SIG-M5 treated with dmso at 0.1 percent for 504 hours (cell line): Measurements from ENCODE around the gene PLCB3.
A peak's percentile ranks its signal among the peaks of the same experiment; 100 is the strongest.

Experiments
- DNase-seq: peaks from one replicate; lab custom pipeline; 2025; ENCODE audit not compliant: unreplicated experiment; lab: John Stamatoyannopoulos, UW

The PLCB3 gene

GRCh38 chr11:64220798-64221197 is 30.5 kb upstream of the PLCB3 start:
- DNase-seq: no peak

GRCh38 chr11:64222651-64223000 is 28.7 kb upstream of the PLCB3 start:
- no peak for DNase-seq

DNA sequence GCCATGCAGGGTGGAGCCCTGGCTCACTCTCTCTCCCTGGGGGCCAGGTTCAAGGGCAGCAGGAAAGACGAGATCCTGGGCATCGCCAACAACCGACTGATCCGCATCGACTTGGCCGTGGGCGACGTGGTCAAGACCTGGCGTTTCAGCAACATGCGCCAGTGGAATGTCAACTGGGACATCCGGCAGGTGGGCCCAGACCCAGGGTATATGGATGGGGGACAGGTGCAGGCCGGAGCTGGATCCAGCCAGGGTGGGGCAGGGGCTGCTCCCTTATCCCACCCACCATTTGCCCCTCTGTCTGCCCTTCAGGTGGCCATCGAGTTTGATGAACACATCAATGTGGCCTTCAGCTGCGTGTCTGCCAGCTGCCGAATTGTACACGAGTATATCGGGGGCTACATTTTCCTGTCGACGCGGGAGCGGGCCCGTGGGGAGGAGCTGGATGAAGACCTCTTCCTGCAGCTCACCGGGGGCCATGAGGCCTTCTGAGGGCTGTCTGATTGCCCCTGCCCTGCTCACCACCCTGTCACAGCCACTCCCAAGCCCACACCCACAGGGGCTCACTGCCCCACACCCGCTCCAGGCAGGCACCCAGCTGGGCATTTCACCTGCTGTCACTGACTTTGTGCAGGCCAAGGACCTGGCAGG is 28.2 kb upstream of the PLCB3 start:
- no peak for DNase-seq

- no peak for DNase-seq
Measured at GRCh38 chr11:64224151-64224890, 27.0 kb upstream of the PLCB3 start.

DNA sequence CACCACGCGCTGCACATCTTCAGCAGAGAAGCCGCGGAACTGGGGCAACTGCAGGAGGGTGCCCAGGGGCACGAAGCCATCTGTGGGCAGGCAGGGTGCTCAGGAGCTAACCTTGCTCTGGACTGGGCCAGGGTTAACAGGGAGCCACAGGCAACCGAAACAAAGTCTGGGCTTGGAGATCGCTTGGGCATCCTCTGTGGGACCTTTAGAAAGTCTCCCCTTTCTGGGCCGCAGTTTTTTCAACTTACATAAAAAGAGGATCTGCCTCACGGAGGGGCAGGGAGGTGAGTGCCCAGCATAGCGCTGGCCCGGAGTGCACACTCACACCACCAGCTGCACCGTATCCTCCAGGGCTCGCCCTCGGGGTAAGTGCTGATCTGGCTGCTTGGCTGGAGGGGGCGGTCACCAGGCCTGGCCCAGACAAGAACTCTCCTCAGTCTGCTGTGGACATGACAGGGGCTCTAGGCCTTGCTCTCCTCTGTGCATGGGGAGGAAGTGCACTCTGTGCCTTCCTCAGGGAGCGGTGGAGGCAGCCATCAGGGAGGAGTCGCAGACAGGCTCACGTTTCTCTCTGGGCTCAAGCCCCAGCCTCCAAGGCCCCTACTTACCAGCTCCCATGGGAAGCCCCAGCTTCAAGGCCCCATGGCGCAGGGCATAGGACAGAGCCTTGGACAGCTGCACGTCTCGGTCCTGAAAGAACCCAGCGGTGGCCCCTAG is 26.3 kb upstream of the PLCB3 start:
- DNase-seq: no peak

DNA sequence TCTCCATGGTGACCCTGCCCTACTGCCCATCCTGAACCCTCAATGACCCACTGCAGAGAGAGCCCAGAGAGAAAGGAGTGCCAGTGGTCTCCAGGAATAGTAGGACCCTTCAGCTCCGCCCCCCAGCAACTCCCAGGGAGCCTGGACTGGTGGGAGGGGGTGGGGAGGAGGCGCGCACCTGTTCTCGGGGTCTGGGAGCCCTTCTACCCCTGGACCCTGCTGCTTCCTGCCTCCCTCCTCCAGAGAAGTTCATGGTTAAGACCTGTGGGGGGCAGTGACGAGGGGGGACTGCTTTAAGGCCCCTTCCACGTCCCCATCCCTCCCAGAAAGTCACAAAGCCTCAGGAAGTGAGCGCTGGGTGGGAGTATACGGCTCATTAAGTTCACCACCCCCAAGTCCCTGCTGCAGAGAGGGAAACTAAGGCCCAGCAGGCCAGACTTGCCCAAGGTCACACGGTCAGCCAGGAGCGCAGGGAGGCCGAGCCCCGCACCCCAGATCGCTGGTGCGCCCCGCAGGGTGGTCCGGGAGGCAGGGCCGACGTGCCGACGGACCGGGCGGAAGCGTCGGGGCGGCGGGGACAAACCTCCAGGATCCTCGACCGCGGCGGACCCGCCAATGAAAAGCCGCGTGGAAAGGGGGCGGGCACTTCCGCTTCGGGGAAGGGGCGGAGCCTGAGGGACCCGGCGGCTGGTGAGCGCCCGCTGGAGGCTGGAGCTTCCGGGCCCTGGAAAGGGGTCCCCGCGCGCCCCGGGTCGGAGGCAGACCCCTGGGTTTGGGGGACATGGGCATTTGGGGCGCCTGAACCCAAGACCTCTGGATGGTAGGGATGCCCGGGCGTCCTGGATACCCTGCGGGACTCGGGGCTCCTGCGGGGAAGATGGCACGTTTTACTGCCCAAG is 25.5 kb upstream of the PLCB3 start, which contains the start of the genes NUDT22 and TRPT1:
NUDT22 (plus strand) TSS at position 667 of the 899 bp plus-strand sequence. CDS start 379 bp downstream, outside the sequence.
TRPT1 (minus strand) TSS at position 579 of the 899 bp plus-strand sequence; CDS start at position 253, 326 bp downstream.
- peak; percentile 78 for DNase-seq

GRCh38 chr11:64226507-64227051 is 24.8 kb upstream of the PLCB3 start:
- DNase-seq: peak; percentile 71

DNA sequence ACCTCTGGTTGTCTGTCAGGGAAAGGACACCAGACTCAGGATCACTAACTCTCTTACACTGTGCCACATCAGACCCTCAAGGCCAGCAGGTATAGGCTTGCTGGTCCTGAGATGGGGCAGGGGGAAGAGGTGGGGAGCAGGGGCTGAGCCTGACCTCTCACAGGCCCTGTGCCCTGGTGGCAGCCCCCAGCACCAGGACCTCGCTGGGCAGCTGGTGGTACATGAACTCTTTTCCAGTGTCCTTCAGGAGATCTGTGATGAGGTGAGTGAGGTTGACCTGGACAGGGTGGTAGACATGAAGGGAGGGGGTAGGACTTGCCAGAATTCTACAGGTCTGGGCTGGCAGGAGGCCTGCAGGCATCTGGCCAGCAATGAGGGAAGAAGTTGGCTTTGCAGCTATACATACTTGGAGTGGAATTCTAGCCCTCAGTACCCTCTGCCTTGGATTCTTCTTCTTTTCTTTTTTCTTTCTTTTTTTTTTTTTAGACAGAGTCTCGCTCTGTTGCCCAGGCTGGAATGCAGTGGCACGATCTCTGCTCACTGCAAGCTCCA is 23.8 kb upstream of the PLCB3 start:
- DNase-seq: no peak

DNA sequence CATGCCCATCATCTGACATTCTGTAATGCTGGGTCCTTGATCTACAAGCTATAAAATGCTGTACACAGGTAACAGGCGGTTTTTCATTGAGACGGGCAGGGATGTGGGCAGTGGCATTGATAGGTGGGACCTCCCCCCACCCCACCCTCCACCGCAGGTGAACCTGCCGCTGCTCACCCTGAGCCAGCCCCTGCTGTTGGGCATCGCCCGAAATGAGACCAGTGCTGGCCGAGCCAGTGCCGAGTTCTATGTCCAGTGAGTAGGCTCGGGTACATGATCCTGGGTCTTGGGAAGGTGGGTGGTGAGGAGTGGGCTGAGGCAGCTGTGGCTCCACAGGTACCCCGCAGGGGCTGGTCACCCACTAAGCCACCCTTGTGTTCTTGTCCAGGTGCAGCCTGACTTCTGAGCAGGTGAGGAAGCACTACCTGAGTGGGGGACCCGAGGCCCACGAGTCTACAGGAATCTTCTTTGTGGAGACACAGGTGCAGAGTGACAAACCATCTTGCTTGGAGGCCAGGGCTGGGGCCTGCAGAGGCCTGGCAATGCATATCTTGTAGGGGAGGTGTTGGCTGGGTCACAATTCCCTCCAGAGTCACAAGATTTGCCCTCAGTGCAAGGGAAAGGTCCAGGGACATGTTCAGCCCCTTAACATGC is 22.1 kb upstream of the PLCB3 start:
- no peak for DNase-seq

GRCh38 chr11:64229744-64230170 is 21.6 kb upstream of the PLCB3 start:
- DNase-seq: no peak

- peak; percentile 84 for DNase-seq
Measured at GRCh38 chr11:64230171-64230984, 21.0 kb upstream of the PLCB3 start, which contains the start of gene DNAJC4. Gene DNAJC4, plus strand, starts transcription at chr11:64230548. Its CDS starts 307 bp downstream, at chr11:64230855.

DNA sequence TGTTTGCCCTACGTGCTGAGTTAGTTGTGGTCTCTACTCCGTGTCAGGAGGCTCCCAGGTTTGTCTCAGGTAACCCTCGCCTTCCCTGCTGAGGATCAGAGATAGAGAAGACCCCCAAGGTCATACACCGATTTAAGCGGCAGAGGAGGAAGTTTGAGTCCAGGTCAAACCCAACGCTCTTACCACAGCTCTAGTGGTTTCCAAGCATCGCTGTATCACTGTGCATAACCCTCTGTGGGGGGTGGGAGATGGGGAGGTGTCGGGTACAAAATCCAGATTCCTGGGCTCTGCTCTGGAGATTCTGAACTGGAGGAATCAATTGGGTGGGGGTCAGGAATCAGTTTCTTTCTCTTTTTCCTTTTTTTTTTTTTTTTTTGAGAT is 20.4 kb upstream of the PLCB3 start:
- DNase-seq: peak; percentile 55

- no peak for DNase-seq
Measured at GRCh38 chr11:64231546-64231945, 19.8 kb upstream of the PLCB3 start.

DNA sequence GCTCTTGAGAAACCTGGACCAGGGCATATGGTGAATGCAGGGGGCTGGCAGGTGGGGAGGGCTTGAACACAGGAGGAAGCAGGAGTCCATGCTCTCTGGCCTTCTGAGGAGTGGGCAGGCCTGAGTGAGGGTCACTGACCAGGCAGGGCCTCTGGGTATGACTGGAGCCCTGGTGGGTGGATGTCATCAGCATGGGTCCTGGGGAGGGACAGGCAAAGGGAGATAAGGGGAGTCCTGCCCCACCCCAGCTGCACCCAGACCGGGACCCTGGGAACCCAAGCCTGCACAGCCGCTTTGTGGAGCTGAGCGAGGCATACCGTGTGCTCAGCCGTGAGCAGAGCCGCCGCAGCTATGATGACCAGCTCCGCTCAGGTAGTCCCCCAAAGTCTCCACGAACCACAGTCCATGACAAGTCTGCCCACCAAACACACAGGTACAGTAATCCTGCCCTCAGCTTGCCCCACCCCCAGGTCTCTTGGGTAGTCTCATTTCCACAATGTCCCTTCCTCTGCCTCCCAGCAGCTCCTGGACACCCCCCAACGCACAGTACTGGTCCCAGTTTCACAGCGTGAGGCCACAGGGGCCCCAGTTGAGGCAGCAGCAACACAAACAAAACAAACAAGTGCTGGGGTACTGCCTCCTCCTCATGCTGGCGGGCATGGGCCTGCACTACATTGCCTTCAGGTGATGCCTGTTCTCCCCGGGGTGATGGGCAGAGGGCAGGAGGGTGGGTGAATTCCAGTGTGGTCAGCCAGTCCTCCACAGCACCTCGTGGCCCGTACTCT is 19.0 kb upstream of the PLCB3 start:
- DNase-seq: no peak

- no peak for DNase-seq
Measured at GRCh38 chr11:64232967-64233315, 18.4 kb upstream of the PLCB3 start.

DNA sequence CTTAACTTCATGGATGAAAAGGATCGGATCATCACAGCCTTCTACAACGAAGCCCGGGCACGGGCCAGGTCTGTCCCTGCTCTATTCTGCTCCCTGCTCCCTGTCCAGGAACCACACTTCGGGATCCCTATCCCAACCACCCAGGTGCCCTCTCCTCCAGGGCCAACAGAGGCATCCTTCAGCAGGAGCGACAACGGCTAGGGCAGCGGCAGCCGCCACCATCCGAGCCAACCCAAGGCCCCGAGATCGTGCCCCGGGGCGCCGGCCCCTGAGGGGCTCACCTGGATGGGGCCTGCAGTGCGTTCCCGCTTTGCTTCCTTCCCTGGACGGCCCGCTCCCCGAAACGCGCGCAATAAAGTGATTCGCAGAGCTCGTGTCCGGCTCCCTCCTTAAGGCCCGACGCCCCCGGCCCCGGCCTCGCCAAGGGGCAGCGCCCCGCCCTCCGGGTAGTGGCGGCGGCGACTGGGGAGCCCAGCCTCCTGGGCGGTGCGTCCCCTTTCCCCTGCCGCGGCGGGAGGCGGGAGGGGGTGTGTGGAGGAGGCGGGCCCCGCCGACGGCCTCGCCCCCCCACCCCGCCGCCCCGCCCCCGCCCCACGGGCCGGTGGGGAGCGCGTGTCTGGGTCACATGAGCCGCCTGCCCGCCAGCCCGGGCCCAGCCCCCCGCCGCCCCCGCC is 17.3 kb upstream of the PLCB3 start, which contains the start of gene VEGFB:
VEGFB (plus strand) TSS at position 672 of the 674 bp plus-strand sequence. CDS start 250 bp downstream, outside the sequence.
- DNase-seq: peak; percentile 19

GRCh38 chr11:64234647-64235379 is 16.5 kb upstream of the PLCB3 start:
- DNase-seq: no peak
